ENCODE measurements around the gene SHH. TPM values are rescaled to one million over a fixed set of nuclear protein-coding genes. Genes with fewer than 3 reads are reported as not detected.

The SHH gene
- total and polyA plus RNA-seq, 11 donors: not detected

DNA sequence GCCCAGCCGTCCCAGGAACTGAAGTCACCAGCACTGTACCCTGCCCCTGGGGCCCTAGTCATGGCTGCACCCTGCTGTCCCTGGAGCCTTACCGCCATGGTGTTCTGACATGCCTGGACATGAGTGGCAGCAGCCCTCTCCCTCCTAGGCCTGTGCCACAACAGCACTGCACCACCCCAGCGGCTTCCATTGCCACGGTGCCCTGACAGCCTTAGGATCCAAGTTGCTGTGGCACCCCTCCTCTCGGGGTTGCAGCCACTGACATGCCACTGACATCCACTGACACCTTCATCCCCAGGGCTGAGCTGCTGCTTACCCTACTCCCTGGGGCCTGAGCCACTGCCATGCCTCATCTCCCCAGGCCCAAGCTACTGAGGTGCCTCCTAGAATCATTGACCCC, 39.6 kb upstream of the SHH start:
- Histone ChIP-seq H3K27me3 (peaks cover 0 to 14% (median 3%) of the 10 kb centered on the region in 9 donors), H3K27ac (no peak overlapping the region), H3K4me3 (no peak overlapping the region), H3K36me3 (no peaks in the 10 kb centered on the region), H3K9me3 (peaks cover 0 to 16% (median 3%) of the 10 kb centered on the region in 12 donors), H3K4me1 (no peaks in the 10 kb centered on the region)
- intact Hi-C loops (cut with DNase I): no loop called here
- peak in 1 of 5 donors; percentile 42 for DNase-seq
- TF ChIP-seq POLR2A (IDR thresholded peaks at IDR 0.05): no peak
- TF ChIP-seq, protein P1, sequence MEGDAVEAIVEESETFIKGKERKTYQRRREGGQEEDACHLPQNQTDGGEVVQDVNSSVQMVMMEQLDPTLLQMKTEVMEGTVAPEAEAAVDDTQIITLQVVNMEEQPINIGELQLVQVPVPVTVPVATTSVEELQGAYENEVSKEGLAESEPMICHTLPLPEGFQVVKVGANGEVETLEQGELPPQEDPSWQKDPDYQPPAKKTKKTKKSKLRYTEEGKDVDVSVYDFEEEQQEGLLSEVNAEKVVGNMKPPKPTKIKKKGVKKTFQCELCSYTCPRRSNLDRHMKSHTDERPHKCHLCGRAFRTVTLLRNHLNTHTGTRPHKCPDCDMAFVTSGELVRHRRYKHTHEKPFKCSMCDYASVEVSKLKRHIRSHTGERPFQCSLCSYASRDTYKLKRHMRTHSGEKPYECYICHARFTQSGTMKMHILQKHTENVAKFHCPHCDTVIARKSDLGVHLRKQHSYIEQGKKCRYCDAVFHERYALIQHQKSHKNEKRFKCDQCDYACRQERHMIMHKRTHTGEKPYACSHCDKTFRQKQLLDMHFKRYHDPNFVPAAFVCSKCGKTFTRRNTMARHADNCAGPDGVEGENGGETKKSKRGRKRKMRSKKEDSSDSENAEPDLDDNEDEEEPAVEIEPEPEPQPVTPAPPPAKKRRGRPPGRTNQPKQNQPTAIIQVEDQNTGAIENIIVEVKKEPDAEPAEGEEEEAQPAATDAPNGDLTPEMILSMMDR (IDR thresholded peaks at IDR 0.05): no peak
- peak in 1 of 4 donors; percentile 33 for ATAC-seq
- 73 to 92% (median 81%) methylated on average over 3 to 5 of the region's 5 CpGs for whole genome bisulfite sequencing, 4 donors

DNA sequence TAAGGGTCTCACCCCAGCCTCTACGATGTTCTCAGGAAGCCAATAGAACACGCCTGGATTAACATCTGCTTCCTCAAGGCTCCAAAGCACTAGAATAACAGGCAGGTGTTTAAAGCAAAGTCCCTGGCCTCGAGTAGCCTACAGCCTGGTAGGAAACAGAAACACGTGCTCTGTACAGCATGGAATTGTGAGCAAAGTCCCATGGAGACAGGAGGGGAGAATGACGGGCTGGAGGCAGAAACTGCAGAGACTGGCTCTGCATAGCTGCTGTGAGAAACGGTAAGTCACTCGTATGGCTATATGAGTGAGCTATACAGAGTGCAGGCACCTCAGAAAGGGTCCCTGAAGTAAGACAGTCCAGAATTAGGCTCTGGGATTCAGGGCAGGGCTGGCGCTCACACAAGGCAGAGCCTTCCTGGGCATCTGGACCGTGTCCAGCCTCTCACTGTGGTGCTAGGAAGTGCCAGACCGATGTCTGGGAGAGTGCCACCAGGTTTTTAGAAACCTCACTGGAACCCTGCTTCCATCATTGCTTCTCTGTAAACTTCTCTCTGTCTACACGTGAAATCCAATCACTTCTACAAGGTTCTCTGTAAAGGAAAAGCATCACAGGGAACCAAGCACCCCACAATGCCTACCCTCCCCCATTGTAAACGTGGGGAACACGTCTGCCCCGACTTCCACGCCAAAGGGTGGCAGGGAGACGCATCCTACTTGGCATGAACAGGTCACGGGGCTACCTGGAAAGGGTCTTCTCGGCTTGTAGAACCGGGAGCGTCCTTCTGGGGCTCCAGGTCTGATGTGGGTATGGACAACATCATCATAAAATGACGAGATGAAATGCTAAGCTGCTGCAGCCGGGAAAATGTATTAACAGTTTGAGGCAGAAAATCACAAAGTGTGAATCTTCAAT, 38.8 kb upstream of the SHH start:
- no peak for ATAC-seq
- Histone ChIP-seq H3K27me3 (peaks cover 0 to 17% (median under 1%) of the 10 kb centered on the region in 9 donors), H3K4me1 (no peaks in the 10 kb centered on the region), H3K27ac (no peak overlapping the region), H3K4me3 (no peak overlapping the region), H3K36me3 (no peaks in the 10 kb centered on the region), H3K9me3 (peaks cover 0 to 16% (median 3%) of the 10 kb centered on the region in 12 donors)
- TF ChIP-seq POLR2A (IDR thresholded peaks at IDR 0.05): no peak
- TF ChIP-seq, protein P1 (IDR thresholded peaks at IDR 0.05): no peak
- WGBS, 4 donors: 69 to 72% (median 69%) methylated on average over 22 of the region's 22 CpGs
- intact Hi-C loops (cut with DNase I): no loop called here
- DNase-seq: peak in 1 of 5 donors; percentile 12

DNA sequence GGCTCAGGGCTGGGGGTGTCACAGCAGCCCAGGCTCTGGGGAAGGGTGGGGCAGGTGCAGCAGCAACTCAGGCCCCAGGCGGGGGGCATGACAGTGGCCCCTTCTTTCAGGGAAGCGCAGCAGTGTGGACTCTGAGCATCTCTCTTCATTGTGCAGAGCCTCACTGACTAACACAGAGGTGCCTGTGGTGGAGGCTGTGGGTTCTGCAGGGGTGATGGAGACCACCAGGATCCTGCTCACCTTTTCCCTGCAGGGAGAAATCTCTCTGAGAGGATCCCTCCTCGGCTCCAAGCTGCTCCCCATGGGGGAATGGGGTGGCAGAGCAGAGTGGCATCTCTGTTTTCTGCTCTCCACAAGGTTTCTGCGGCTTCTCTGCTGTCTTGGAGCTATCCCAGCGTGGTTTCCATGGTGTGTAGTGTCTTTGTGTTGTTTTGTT, 37.8 kb upstream of the SHH start:
- TF ChIP-seq, protein P1 (IDR thresholded peaks at IDR 0.05): no peak
- no peak for TF ChIP-seq POLR2A (IDR thresholded peaks at IDR 0.05)
- WGBS, 4 donors: 62 to 74% (median 64%) methylated on average over 4 to 5 of the region's 5 CpGs
- Histone ChIP-seq H3K36me3 (no peaks in the 10 kb centered on the region), H3K4me3 (no peak overlapping the region), H3K27me3 (peaks cover 0 to 21% (median 3%) of the 10 kb centered on the region in 9 donors), H3K4me1 (no peaks in the 10 kb centered on the region), H3K9me3 (peaks cover 0 to 12% (median under 1%) of the 10 kb centered on the region in 12 donors), H3K27ac (no peak overlapping the region)
- DNase-seq: peak in 1 of 5 donors; percentile 44
- intact Hi-C loops (cut with DNase I): no loop called here
- no peak for ATAC-seq
